Liver (tissue), 9 donors: Measurements from ENCODE around the gene ADK. TPM values are rescaled to one million over a fixed set of nuclear protein-coding genes. Genes with fewer than 3 reads are reported as not detected.

Experiments
- DNase-seq: peaks from one replicate; pipeline ENCODE4 v3.0.0-alpha.2; 2017; ENCODE audit warnings: low spot score
- H3K27ac ChIP-seq, 2 donors: one replicate each; pipeline ENCODE4 v1.7.0; 2013; ENCODE audit warnings: inconsistent platforms in 2 of 2, low read length in 2 of 2, control low read depth in 1 of 2, low read depth in 1 of 2, mild to moderate bottlenecking in 1 of 2
- H3K27me3 ChIP-seq, 4 donors: one replicate each; pipeline versions ENCODE4 v1.6.1 to v1.7.0; 2013; ENCODE audit warnings: low read length in 3 of 4, inconsistent platforms in 1 of 4, mild to moderate bottlenecking in 1 of 4, moderate library complexity in 1 of 4; ENCODE audit not compliant: control insufficient read depth in 4 of 4, insufficient read depth in 4 of 4
- H3K36me3 ChIP-seq, 4 donors: one replicate each; pipeline versions ENCODE4 v1.6.1 to v1.7.0; 2013; ENCODE audit warnings: low read length in 3 of 4, mild to moderate bottlenecking in 3 of 4, low read depth in 1 of 4, moderate library complexity in 1 of 4; ENCODE audit not compliant: control insufficient read depth in 4 of 4, insufficient read depth in 3 of 4
- H3K4me1 ChIP-seq, 4 donors: one replicate each; pipeline versions ENCODE4 v1.6.1 to v1.7.0; 2013; ENCODE audit warnings: low read length in 3 of 4, mild to moderate bottlenecking in 3 of 4, moderate library complexity in 1 of 4; ENCODE audit not compliant: control insufficient read depth in 4 of 4, insufficient read depth in 4 of 4
- H3K4me3 ChIP-seq, 3 donors: one replicate each; pipeline versions ENCODE4 v1.6.1 to v1.7.0; 2013; ENCODE audit warnings: low read length in 3 of 3, control low read depth in 1 of 3, low read depth in 1 of 3, mild to moderate bottlenecking in 1 of 3
- H3K9ac ChIP-seq, 2 donors: one replicate each; pipeline ENCODE4 v1.7.0; 2013; ENCODE audit warnings: low read length in 2 of 2, mild to moderate bottlenecking in 2 of 2, moderate library complexity in 2 of 2, control low read depth in 1 of 2, low read depth in 1 of 2
- H3K9me3 ChIP-seq, 4 donors: one replicate each; pipeline versions ENCODE4 v1.6.1 to v1.7.0; 2013; ENCODE audit warnings: low read length in 3 of 4; ENCODE audit not compliant: control insufficient read depth in 4 of 4
- ATF3 ChIP-seq: IDR thresholded peaks from 2 replicates; pipeline ENCODE4 v1.6.1; 2016; ENCODE audit warnings: antibody characterized with exemption
- CTCF ChIP-seq: fragments of 150-350 bp; IDR thresholded peaks from 2 replicates; pipeline ENCODE4 v1.5.1; 2017; ENCODE audit warnings: improper control_type of control experiment, low read depth, low read length; ENCODE audit not compliant: missing input control
- EGR1 ChIP-seq, 2 donors: IDR thresholded peaks; 2 replicates each; pipeline ENCODE4 v1.6.1; 2016 to 2018; ENCODE audit warnings: antibody characterized with exemption in 2 of 2, low read depth in 2 of 2
- FOXA1 ChIP-seq: IDR thresholded peaks from 2 replicates; pipeline ENCODE4 v1.6.1; 2016; ENCODE audit warnings: antibody characterized with exemption
- FOXA2 ChIP-seq: IDR thresholded peaks from 2 replicates; pipeline ENCODE4 v1.6.1; 2016; ENCODE audit warnings: antibody characterized with exemption
- GABPA ChIP-seq, 2 donors: IDR thresholded peaks in 1 of 2; conservative IDR thresholded peaks in 1 of 2; 2 replicates each; pipeline ENCODE4 v1.6.1; 2016; ENCODE audit warnings: antibody characterized with exemption in 2 of 2, mild to moderate bottlenecking in 1 of 2, moderate library complexity in 1 of 2
- HNF4A ChIP-seq, 2 donors: conservative IDR thresholded peaks; 2 replicates each; pipeline ENCODE4 v1.6.1; 2016; ENCODE audit warnings: antibody characterized with exemption in 2 of 2, mild to moderate bottlenecking in 2 of 2
- HNF4G ChIP-seq: IDR thresholded peaks from 2 replicates; pipeline ENCODE4 v1.6.1; 2016; ENCODE audit warnings: antibody characterized with exemption
- JUND ChIP-seq, 2 donors: IDR thresholded peaks; 2 replicates each; pipeline ENCODE4 v1.6.1; 2016; ENCODE audit warnings: antibody characterized with exemption in 2 of 2
- MAX ChIP-seq: IDR thresholded peaks from 2 replicates; pipeline ENCODE4 v1.6.1; 2016; ENCODE audit warnings: antibody characterized with exemption
- NR2F2 ChIP-seq: IDR thresholded peaks from 2 replicates; pipeline ENCODE4 v1.6.1; 2016; ENCODE audit warnings: antibody characterized with exemption
- RAD21 ChIP-seq, 2 donors: IDR thresholded peaks; 2 replicates each; pipeline ENCODE4 v1.6.1; 2016; ENCODE audit warnings: antibody characterized with exemption in 2 of 2, mild to moderate bottlenecking in 2 of 2
- REST ChIP-seq: IDR thresholded peaks from 2 replicates; pipeline ENCODE4 v1.6.1; 2016; ENCODE audit warnings: antibody characterized with exemption, mild to moderate bottlenecking
- RXRA ChIP-seq, 2 donors: IDR thresholded peaks; 2 replicates each; pipeline ENCODE4 v1.6.1; 2017 to 2018; ENCODE audit warnings: antibody characterized with exemption in 2 of 2, mild to moderate bottlenecking in 1 of 2
- SP1 ChIP-seq: IDR thresholded peaks from 2 replicates; pipeline ENCODE4 v1.6.1; 2018; ENCODE audit warnings: antibody characterized with exemption, mild to moderate bottlenecking
- TAF1 ChIP-seq: conservative IDR thresholded peaks from 2 replicates; pipeline ENCODE4 v1.6.1; 2016; ENCODE audit warnings: antibody characterized with exemption, mild to moderate bottlenecking
- YY1 ChIP-seq: IDR thresholded peaks from 2 replicates; pipeline ENCODE4 v1.6.1; 2016; ENCODE audit warnings: antibody characterized with exemption, mild to moderate bottlenecking
- ZBTB33 ChIP-seq: IDR thresholded peaks from 2 replicates; pipeline ENCODE4 v1.6.1; 2016; ENCODE audit warnings: antibody characterized with exemption
- WGBS: extraction: QIAGEN DNeasy Blood & Tissue Kit; methylation state at CpG from one replicate; pipeline ENCODE4 v1.1.7; 2013; 5-methylcytosine and 5-hydroxymethylcytosine counted together
- polyA plus RNA-seq, 2 donors: library from polyadenylated mRNA; stranded (reverse) in 1 of 2; unstranded in 1 of 2; fragments of 200-250 nt in 1 of 2; fragments of >200 nt in 1 of 2; fragmentation: Nextera tagmentation in 1 of 2; extraction: Ambion mirVana in 1 of 2; gene quantifications; one replicate each; pipeline versions ENCODE4 v1.2.1 to v1.2.3, GENCODE V29; 2013 to 2015
- total RNA-seq, 2 donors: library from RNA; depleted of rRNA; stranded (reverse); fragments of >200 nt; gene quantifications; one replicate each; pipeline ENCODE4 v1.2.3, GENCODE V29; 2014
- donor health status: healthy.
- donor health status: healthy.
- donor health status: healthy.
- donor health status: healthy.
- donor health status: healthy.

The ADK gene
- total and polyA plus RNA-seq, 4 donors: 18.0 to 110 (median 65.5) TPM

- Histone ChIP-seq H3K9me3 (no peaks in the 10 kb centered on the region), H3K27ac (no peak overlapping the region), H3K9ac (no peak overlapping the region), H3K27me3 (no peaks in the 10 kb centered on the region), H3K4me1 (no peaks in the 10 kb centered on the region), H3K4me3 (no peak overlapping the region), H3K36me3 (no peaks in the 10 kb centered on the region)
- DNase-seq: no peak
- no peak for TF ChIP-seq NR2F2
- TF ChIP-seq EGR1 (IDR thresholded peaks at IDR 0.05; ENCODE audit: low read depth in 2 of 2): peak in 1 of 2 donors; percentile 44
- TF ChIP-seq FOXA1: peak; percentile 60
- peak; percentile 51 for TF ChIP-seq MAX
- TF ChIP-seq ZBTB33: peak; percentile 62
- TF ChIP-seq RAD21 (IDR thresholded peaks at IDR 0.05): peak; percentile 14 to 52
- peak; percentile 48 for TF ChIP-seq REST
- TF ChIP-seq TAF1: no peak
- TF ChIP-seq SP1: peak; percentile 60
- TF ChIP-seq HNF4A (conservative IDR thresholded peaks at IDR 0.05): peak; percentile 79 to 88
- TF ChIP-seq ATF3: no peak
- TF ChIP-seq RXRA (IDR thresholded peaks at IDR 0.05): peak; percentile 14 to 69
- peak in 1 of 2 donors; percentile 60 for TF ChIP-seq GABPA (IDR thresholded peaks at IDR 0.05 in 1 of 2, conservative IDR thresholded peaks at IDR 0.05 in 1 of 2)
- TF ChIP-seq CTCF: no peak
- peak; percentile 70 to 83 for TF ChIP-seq JUND (IDR thresholded peaks at IDR 0.05)
- peak; percentile 84 for TF ChIP-seq FOXA2
- peak; percentile 75 for TF ChIP-seq YY1
- TF ChIP-seq HNF4G: no peak
- 32% methylated on average over 2 of the region's 2 CpGs for WGBS
These were observed 397.7 kb downstream of the ADK start for GRCh38 chr10:74548676-74549075.
